GM18498 (cell line): ENCODE data around the gene UGT1A3.

Source experiments
- ATAC-seq: cut with Tn5 transposase; IDR thresholded peaks from one replicate; pipeline ENCODE4 v1.9.1; 2021; ENCODE audit warnings: mild to moderate bottlenecking, moderate library complexity; ENCODE audit not compliant: unreplicated experiment

The UGT1A3 gene

DNA sequence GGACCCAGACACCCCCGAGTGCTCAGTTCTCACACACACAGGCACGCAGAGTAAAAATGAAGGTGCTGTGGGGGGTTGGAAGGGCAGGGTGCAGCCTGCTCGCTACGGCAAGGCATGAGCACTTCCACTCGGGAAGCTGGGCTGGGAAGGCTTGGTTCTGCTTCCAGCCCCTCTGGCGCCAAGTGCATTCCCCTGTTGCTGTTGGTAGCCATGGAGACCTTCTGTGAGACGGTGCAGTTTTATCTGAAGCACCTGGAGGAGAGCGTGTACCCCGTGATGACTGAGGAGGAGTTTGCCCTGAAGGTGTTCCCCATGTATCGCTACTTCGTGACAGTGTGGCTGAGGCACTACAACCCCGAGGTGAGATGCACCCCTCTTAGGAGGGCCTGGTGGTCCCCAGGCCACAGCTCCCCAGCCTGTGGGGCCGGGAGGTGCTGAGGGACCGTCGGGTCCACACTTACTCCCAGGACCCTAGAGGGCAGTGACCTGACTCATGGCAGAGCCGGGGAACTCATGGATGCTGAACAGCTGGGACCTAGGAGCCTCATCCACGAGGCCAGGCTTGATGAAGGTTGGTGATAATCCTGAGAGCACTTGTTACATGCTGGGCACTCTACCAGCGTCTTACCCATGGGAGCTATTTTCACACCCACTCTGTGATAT, 64.8 kb downstream of the UGT1A3 start:
- no peak for ATAC-seq

DNA sequence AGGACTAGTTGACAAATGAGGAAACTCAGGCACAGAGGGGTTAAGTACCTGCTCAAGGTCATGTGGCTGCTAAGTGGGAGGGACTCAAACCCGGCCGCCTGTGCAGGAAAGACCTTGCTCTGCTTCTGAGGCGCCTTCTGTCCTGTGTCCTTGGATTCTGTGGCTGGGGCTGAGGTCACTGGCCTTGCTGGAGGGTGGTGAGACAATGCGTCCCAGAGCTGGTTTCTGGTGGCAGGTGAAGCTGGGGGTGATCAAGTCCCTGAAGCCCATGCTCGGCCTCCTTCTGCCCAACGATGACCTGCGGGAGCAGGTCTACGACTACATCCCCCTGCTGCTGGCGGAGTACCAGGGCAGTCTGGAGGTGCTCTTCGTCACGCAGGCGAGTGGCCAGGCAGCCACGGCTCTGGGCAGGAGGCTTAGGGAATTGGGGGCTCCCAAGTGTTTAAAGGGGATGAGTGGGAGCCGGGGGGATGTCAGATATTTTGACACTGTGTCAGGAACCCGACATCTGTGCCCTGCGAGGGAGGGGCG, 65.4 kb downstream of the UGT1A3 start:
- ATAC-seq, result no peak

DNA sequence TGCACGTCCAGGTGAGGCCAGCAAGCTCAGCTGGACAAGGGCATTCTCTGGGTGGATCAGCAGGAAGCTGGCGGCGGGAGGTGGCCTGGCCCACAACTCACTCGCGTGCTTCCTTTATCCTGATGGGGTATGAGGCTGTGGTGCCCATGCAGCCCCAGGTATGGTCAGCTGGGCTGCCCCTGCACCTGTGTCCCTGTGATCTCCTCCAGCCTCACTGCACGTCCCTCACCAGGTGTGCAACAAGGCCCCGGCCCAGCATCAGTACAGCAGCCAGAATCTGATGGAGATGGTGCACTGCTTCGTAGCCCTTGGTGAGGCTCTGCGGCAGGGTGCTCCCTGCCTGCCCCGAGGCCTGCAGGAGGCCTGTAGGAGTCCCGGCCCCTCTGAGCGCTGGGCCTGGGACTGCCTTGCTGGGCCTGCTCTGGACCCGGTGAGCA, 66.9 kb downstream of the UGT1A3 start:
- ATAC-seq, result no peak

DNA sequence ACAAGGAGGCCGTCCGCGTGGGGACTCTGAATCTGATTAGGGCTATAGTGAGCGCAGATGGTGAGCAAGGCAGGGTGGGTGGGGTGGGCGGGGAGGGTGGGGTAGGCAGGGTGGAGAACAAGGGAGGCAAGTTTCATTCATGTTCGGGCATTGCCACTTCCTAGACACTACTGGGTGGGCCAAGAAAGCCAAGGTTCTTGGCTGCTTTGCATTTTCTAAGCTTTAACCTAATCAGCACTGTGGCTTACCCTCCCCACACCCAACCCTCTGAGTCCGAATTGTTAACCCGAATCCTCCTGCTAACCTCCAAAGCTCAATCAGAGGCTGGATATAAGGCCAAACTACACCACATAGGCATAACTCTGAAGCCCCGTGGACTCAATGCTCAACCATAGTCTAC, 67.4 kb downstream of the UGT1A3 start:
- ATAC-seq, result no peak

DNA sequence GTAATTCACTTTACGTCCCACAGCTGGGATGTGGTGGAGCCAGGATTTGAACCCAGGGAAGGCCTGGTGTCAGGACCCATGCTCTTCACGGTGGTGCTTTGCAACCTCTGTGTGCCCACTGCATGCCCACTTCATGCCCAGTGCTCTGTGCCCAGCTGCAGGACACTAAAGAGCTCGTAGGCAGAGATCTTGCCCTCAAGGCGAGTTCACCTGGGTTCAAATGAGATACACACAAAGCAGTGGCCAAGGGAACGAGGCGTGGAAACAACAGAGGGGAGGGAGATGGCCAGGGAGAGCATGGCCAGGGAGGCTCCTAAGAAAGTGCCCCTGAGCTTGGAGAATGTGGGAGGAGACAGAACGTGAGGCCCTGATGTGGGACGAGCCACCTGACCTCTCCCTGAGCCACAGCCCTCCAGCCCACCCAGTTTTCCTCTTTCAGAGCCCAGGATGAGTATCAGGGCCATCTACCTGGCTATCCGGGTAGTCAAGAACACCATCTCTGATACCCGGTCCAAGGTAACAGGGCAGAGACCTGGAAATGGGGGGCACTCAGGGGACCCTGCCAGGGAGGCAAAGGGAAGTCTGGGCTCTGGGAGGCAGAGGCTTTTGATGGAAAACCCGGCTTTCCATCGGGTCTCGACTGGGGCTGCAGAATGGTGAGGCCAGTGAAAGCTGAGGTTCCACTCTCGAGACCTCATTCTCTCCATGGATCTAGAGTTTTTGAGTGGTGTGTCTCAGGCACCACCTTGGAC, 69.7 kb downstream of the UGT1A3 start:
- no peak for ATAC-seq

DNA sequence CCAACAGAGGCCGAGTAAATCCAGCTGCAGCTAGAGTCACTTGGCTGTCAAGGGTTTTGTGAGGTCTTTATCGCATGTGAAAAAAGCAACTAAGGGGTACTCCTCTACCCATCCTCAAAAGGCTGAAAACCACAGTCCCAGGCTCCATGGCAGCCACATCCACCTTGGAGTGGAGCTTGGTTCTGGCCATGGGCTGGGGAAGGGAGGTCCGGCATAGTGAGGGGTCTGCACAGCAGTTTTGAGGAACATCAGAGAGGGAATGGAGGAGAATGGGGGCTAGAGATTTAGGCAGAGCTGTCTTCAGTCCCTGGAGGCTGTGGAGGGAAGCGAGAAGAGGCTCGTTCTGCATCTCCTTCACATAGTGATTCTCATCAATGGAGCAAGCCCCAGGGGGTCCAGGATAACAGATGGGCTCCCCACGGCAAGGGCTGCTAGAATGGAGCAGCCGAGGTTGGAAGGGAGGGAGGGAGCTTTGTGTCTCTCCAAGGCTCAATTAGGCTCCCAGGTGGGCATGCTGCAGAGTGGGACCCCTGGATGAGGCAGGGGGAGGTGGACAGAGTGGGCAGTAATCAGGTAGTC, 70.3 kb downstream of the UGT1A3 start:
- ATAC-seq, result no peak

DNA sequence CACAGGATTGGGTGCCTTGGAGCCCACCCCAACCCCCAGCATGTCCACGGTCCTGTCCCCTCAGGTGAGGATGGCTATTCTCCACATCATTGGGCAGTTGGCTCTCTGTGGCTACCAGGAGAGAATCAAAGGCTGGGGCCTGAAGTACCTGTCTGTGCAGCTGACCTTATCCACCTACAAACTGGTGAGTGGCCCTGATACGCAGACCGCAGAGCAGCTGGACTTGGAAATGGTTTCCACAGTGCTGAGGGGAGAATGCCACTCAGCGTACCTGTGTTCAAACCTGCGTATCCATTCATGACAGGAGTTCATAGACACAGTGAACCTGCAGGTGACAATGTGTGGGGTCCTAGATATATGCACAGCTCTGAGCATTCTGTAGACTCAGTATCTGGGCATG, 70.9 kb downstream of the UGT1A3 start:
- no peak for ATAC-seq

DNA sequence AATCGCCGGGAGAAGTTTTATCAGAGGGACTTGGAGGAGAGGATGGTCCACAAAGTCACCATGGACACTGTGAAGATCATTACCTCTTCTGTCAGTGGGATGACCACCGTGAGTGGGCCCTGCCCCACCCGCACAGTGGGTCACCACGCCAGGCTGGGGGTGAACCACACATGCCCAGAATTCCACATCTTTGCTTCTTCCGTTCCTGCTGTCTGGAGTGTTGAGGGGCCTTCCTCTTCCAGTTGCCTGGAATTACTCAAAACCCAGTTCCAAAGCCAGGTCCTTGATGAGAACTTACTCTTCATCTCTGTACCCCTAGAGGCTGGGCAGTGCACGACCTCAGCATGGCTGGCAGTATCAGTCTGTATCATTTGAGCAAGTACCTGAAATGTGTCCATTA, 71.4 kb downstream of the UGT1A3 start:
- ATAC-seq, result no peak

DNA sequence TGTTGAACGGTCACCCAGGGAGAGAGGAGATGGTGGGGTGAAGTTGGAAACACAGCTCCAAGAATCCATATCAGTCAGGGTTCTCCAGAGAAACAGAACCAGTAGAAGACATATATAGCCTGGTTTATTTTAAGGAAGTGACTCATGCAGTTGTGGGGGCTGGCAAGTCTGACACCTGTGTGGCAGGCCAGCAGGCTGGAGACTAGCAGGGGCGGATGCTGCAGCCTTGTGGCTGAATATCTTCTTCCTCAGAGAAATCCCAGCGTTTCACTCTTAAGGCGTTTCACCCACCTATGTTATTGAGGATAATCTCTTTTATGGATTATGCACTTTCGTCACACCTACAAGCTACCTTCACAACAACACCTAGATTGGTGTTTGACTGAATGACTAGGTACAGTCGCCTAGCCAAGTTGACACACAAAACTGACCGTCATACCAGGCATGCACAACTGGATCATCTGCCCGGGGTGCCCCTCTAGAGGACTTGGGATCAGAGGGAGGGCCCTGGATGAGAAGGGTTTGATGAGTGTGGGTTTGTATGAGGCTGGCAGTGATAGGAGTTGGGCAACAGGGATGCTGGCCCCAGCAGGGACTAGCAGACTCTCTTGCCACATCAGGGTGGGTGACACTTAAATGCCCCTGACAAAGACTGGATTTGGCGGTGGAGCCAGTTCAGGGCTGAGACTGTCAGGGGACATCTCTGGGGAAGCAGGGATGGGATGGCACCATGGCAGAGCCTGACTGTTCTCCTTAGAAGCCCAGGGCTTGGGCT, 72.7 kb downstream of the UGT1A3 start:
- no peak for ATAC-seq

DNA sequence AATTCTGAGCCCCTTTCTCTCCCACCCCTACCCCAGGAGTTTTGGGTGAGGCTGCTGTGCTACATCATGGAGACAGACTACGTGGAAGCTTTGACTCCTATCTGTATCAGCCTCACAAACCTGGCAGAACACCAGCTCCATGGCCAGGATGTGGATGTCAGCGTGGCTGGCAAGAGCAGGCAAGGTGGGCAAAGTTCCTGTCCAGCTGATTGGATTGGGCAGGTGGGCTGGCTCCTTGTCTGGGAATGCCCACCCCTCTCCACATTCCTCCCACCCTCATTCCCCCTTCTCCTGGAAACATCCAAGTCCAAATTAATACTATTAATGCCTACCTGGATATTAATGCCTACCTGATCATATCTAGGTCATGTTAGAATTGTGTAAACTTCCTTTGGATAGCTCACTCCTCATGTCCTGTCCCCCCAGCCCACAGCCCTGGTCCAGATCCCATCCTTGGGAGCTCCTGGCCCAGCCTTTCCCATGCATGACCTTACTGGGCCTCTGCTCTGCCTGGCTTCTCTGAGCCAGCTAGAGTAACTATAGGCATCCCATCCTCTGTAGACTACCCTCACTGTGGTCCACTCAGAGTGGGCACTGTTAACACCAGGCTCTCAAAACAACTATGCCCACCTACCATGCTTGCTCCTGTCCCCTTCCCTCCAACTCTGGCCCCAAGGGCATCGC, 73.4 kb downstream of the UGT1A3 start:
- ATAC-seq, result no peak

DNA sequence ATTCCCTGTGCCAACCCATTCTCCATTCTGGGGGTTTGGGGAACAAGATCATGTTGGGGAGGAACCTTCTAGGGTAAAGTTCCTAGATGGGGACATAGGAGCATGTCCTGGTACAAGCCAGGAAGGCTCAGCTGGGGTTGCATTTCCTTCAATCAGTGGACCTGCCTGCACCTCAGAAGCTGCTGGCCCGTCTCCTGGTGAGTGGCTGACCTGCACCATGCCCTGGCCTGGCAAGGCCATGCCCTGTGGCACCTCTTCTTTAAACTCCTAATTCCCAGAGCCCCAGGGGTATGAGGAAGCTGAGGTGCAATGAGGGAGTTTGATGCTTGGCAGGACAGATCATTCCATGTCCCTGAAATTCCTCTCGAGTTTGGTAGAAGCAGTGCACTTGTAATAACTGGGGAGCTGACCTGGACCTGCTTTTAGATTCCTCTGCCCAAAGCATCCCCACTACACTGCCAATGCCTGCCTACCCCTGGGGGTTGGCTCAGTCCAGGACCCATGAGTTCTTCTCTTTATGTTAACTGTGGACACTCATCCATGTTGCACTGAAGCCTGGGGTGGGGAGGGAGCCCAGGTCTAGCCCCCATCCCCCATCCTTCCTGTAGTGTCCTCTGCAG, 74.6 kb downstream of the UGT1A3 start:
- no peak for ATAC-seq

DNA sequence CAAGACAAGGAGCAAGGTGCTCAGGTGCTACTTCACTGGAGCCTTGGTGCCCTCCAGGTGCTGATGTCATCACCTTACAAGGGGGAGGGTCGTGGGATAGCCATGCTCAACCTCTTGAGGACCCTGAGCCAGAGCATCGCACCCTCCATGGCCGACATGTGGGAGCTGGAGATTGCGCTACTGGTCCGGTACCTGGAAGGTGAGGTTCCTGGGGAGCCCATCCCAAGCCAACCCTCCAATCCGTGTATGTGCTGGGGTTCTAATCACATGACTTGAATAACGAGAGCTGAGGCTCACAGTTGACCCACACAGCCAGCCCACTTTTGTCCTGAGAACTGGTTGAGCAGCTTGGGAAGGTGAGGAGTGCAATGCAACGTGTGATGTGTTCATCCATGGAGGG, 75.2 kb downstream of the UGT1A3 start:
- ATAC-seq, result no peak

DNA sequence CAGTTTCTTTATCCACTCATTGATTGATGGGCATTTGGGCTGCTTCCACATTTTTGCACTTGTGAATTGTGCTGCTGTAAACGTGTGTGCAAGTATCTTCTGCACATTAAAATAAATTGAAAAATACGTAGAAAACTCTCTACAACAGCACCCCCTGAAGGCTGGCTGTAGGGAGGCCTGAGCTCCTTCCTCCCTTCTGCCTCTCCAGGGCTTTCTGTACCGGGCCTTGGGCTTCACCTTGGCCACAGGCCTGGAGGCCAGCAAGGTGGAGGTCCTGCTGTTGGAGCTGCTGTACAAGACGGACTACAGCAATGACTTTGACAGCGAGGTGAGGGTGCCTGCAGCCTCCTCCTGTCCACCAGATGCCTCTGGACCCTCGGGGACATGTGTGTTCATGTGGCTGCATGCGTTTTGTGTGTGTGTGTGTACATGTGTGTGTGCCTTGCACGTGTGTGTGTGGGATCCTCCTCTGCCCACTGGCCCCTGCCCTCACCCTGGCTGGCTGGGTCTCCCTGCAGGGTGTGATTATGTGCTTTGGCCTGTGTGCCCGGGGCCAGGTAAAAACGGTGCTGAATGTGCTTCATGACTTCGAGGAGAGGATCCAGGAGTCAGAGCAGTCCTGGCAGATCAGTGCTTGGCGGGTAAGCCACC, 78.5 kb downstream of the UGT1A3 start:
- ATAC-seq, result no peak

DNA sequence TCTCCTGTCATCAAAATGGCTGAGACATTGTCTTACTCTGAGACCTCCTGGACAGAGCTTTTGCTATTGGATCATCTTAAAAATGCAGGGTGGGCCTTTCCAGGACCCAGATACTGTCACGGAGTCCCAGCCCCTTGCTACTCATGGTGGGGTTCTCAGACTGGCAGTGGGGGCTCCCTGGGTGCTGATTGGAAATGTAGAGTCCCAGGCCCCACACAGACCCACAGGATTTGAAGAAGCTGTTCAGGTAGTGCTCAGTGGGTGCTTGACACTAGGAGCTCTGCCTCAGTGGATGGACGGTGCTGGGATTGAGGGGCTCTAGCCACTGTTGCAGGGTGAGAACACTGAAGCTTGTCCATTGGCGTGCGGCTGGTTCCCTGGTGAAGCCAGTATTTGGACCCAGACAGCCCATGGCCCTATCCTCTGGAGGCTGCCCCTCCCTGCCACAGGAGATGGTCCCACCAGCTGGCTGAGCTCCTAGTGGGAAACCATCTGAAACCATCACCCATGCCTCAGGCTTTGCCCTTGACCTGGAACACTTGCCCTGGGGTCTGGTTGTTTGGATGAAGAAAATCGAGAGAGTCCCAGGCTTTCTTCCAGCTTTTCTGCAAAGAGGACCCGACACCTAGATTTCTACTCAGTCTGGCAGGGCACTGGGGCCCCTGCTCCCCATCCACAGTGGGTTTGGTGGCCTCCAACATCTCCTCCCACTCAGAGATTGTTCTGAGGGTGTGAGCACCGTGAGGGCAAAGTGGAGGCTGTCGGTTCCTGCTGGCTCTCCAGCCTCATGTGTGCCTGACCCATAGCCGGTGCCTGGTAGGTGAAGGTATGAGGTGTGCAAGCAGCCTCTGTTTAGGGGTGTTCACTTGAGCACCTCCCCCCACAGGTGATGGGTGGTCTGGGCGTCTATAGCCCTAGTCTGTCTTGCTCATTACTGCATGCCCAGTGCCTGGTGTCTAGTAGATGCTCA, 79.4 kb downstream of the UGT1A3 start:
- ATAC-seq, result no peak

DNA sequence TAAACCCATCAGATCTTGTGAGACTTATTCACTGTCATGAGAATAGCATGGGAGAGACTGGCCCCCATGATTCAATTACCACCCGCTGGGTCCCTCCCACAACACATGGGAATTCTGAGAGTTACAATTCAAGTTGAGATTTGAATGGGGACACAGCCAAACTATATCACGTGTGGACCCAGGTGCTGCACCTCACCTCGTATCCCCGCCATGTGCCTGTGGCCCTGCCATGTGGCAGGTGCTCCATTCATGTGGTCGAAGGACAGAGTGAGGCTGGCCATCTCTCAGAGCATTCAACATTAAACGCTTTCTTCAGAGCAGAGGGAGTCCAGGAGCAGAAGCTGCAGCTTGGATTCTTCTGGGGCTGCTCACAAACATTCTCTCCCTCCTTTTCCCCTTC, 81.5 kb downstream of the UGT1A3 start:
- ATAC-seq, result no peak

DNA sequence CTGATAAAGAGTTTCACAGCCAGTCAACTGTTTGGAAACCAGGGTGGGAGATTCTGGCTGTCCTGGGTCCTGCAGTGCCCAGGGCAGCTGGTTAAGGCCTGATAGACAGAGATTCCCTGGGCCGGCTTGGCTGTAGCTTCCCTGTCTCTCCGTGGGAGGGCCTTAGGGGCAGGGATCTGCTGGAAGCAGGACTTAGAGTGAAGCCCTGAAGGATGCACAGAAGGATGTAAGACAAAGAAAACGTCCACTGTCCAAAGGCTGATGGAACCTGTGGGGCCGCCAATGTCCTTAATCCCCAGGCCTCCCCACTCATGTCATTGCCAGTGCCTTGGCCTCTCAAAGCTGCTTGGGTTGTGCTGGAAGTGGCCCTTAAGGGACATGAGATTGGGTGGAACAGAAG, 82.2 kb downstream of the UGT1A3 start:
- no peak for ATAC-seq

DNA sequence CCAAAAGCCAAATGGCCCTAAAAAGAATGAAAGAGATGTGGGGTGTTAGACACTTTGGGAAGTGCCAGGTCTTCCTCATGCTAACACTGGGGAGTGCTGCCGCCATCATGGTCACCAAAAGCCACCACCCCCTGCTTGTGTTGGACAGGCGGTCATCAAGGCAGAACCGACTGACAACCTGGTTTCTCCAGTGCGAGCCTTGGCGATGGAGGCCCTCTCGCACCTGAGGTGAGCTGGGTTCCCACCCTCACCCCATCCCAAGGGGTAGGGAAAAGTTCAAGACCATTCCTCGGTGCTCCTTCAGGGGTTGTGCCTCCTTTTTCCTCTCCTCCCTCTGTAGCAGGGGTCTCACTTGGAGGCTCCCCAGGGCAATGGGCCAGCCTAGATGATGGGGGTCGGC, 82.9 kb downstream of the UGT1A3 start:
- ATAC-seq, result no peak

DNA sequence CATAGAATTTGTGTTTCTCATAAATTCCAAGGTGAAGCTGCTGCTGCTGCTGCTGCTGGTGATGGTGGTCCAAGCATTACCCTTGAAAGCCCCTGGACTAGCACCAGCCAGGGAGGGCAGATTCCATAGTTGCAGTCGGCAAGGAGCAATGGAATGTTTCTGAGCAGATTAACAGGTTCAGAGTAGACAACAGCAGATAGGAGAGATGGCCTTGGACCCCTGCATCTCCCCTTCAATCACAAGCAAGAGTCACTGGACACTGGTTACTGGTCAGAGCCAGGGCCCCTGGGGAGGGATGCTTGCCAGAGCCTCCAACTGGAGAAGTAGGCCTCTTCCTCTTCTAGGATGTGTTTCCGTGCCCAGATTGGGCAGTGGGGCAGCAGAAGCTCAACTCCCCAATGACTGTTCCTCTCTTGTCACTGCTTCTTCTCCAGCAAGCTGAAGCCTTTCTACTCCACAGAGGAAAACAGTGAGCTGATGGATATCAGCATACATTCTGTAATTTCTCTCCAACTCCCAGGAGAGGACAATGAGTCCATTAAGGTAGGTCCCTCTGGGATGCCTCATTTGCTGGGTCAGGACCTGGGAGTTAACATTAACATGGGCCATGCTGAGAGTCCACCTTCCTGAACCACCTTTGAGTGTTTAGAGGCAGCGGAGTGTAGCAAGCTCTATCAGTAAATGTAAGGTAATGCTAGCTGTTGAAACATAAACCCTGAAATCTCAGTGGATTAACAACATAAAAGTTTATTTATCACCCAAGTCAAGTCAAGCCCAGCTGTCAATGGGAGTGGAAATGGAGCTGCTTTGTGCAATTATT, 84.6 kb downstream of the UGT1A3 start:
- no peak for ATAC-seq
